Thyroid gland (tissue), 4 donors: ENCODE results near the gene BACH2.

ENCODE experiments used
- POLR2A ChIP-seq, 2 donors: fragments of 450-650 bp; IDR thresholded peaks; one replicate each; pipeline ENCODE4 v1.6.1; 2017; ENCODE audit warnings: antibody characterized with exemption in 2 of 2, mild to moderate bottlenecking in 2 of 2, moderate library complexity in 1 of 2
- TF ChIP-seq, protein P1 (sequence below), 6 experiments: fragments of 200-600 bp in 3 of 6; fragments of 450-650 bp in 3 of 6; sonication (generic) in 3 of 6; IDR thresholded peaks; one replicate each; pipeline ENCODE4 v1.5.1; 2016 to 2019; ENCODE audit warnings: antibody characterized with exemption in 6 of 6, mild to moderate bottlenecking in 2 of 6, inconsistent platforms in 1 of 6, moderate library complexity in 1 of 6

- TF ChIP-seq, protein P1, sequence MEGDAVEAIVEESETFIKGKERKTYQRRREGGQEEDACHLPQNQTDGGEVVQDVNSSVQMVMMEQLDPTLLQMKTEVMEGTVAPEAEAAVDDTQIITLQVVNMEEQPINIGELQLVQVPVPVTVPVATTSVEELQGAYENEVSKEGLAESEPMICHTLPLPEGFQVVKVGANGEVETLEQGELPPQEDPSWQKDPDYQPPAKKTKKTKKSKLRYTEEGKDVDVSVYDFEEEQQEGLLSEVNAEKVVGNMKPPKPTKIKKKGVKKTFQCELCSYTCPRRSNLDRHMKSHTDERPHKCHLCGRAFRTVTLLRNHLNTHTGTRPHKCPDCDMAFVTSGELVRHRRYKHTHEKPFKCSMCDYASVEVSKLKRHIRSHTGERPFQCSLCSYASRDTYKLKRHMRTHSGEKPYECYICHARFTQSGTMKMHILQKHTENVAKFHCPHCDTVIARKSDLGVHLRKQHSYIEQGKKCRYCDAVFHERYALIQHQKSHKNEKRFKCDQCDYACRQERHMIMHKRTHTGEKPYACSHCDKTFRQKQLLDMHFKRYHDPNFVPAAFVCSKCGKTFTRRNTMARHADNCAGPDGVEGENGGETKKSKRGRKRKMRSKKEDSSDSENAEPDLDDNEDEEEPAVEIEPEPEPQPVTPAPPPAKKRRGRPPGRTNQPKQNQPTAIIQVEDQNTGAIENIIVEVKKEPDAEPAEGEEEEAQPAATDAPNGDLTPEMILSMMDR (IDR thresholded peaks at IDR 0.05), result no peak
- TF ChIP-seq POLR2A (IDR thresholded peaks at IDR 0.05), result no peak
Measured at GRCh38 chr6:90065173-90065572, 231.5 kb downstream of the BACH2 start.
